ENCODE measurements around the gene TNFAIP2. TPM values are rescaled to one million over a fixed set of nuclear protein-coding genes. Genes with fewer than 3 reads are reported as not detected.

Gene TNFAIP2
- polyA plus RNA-seq, 4 donors: 22.1 to 49.1 (median 37.5) TPM

GRCh38 chr14:103091883-103092222 lies 31.4 kb upstream of the TNFAIP2 start:
- no peak for DNase-seq (ENCODE audit: low read depth in 4 of 4, low spot score in 2 of 4)

- DNase-seq (ENCODE audit: low read depth in 4 of 4, low spot score in 2 of 4): no peak
These were observed 29.3 kb upstream of the TNFAIP2 start for GRCh38 chr14:103093856-103094405.

GRCh38 chr14:103094406-103095209 lies 28.7 kb upstream of the TNFAIP2 start, which contains the start of gene EXOC3L4:
EXOC3L4 (plus strand) TSS chr14:103094725; CDS start chr14:103100220, 5,495 bp downstream.
- DNase-seq (ENCODE audit: low read depth in 4 of 4, low spot score in 2 of 4): no peak

GRCh38 chr14:103095210-103095778 lies 28.0 kb upstream of the TNFAIP2 start:
- no peak for DNase-seq (ENCODE audit: low read depth in 4 of 4, low spot score in 2 of 4)

- no peak for DNase-seq (ENCODE audit: low read depth in 4 of 4, low spot score in 2 of 4)
These were observed 26.9 kb upstream of the TNFAIP2 start for GRCh38 chr14:103096387-103096786.

GRCh38 chr14:103097244-103097993 lies 25.8 kb upstream of the TNFAIP2 start:
- DNase-seq (ENCODE audit: low read depth in 4 of 4, low spot score in 2 of 4): no peak

GRCh38 chr14:103097994-103098957 lies 25.0 kb upstream of the TNFAIP2 start:
- no peak for DNase-seq (ENCODE audit: low read depth in 4 of 4, low spot score in 2 of 4)

- no peak for DNase-seq (ENCODE audit: low read depth in 4 of 4, low spot score in 2 of 4)
These were observed 24.1 kb upstream of the TNFAIP2 start for GRCh38 chr14:103099081-103099732.

- no peak for DNase-seq (ENCODE audit: low read depth in 4 of 4, low spot score in 2 of 4)
These were observed 23.5 kb upstream of the TNFAIP2 start for GRCh38 chr14:103099733-103100280.

GRCh38 chr14:103100281-103101121 lies 22.8 kb upstream of the TNFAIP2 start:
- DNase-seq (ENCODE audit: low read depth in 4 of 4, low spot score in 2 of 4): no peak

GRCh38 chr14:103101257-103101962 lies 21.9 kb upstream of the TNFAIP2 start:
- DNase-seq (ENCODE audit: low read depth in 4 of 4, low spot score in 2 of 4): no peak

GRCh38 chr14:103101963-103102688 lies 21.1 kb upstream of the TNFAIP2 start:
- no peak for DNase-seq (ENCODE audit: low read depth in 4 of 4, low spot score in 2 of 4)

- no peak for DNase-seq (ENCODE audit: low read depth in 4 of 4, low spot score in 2 of 4)
These were observed 20.5 kb upstream of the TNFAIP2 start for GRCh38 chr14:103102689-103103260.

GRCh38 chr14:103103461-103104388 lies 19.5 kb upstream of the TNFAIP2 start:
- no peak for DNase-seq (ENCODE audit: low read depth in 4 of 4, low spot score in 2 of 4)

GRCh38 chr14:103104389-103104653 lies 18.9 kb upstream of the TNFAIP2 start:
- no peak for DNase-seq (ENCODE audit: low read depth in 4 of 4, low spot score in 2 of 4)
